ENCODE data around the gene ADD2. TPM values are rescaled to one million over a fixed set of nuclear protein-coding genes. Genes with fewer than 3 reads are reported as not detected.

The ADD2 gene
- polyA plus RNA-seq (2013, experiment 1 of 2), result 84.4 TPM
- polyA plus RNA-seq (2013, experiment 2 of 2), result 88.1 TPM

- Histone ChIP-seq H3K27ac (ENCODE audit: low read depth, low read length) (peak within 1 kb of the TSS; percentile 94), H3K9me3 (ENCODE audit: insufficient read depth, low read depth, low read length) (no peaks in the 10 kb centered on the region), H3K4me3 (ENCODE audit: low read length) (peak within 1 kb of the TSS; percentile 80), H3K36me3 (ENCODE audit: insufficient read depth, low read length) (no peaks in the 10 kb centered on the region), H3K4me1 (ENCODE audit: insufficient read depth, low read length) (peaks cover 33% of the 10 kb centered on the region), H3K27me3 (ENCODE audit: insufficient read depth, low read length) (no peaks in the 10 kb centered on the region; the same call in 1 of the 2 replicates), H3K9ac (ENCODE audit: low read depth, low read length) (peak within 1 kb of the TSS; percentile 95)
- WGBS, result under 1% methylated on average over 53 of the region's 74 CpGs
Measured at GRCh38 chr2:70767699-70768589, at the start of gene ADD2. ADD2 (minus strand) TSS chr2:70768200; CDS start chr2:70706408, 61,792 bp downstream.

- no peak overlapping the region for H3K4me3 ChIP-seq (ENCODE audit: low read length)
- no peaks in the 10 kb centered on the region for H3K4me1 ChIP-seq (ENCODE audit: insufficient read depth, low read length)
- H3K36me3 ChIP-seq (ENCODE audit: insufficient read depth, low read length), result no peaks in the 10 kb centered on the region
- 96% methylated on average over 3 of the region's 3 CpGs for WGBS
- no peaks in the 10 kb centered on the region for H3K9me3 ChIP-seq (ENCODE audit: insufficient read depth, low read depth, low read length)
- peaks cover 4% of the 10 kb centered on the region; the same call in 1 of the 2 replicates for H3K27me3 ChIP-seq (ENCODE audit: insufficient read depth, low read length)
- H3K27ac ChIP-seq (ENCODE audit: low read depth, low read length), result no peak overlapping the region
- H3K9ac ChIP-seq (ENCODE audit: low read depth, low read length), result no peak overlapping the region
Measured at GRCh38 chr2:70817284-70817954, 49.4 kb upstream of the ADD2 start.

- Histone ChIP-seq H3K27ac (ENCODE audit: low read depth, low read length) (no peak overlapping the region), H3K9me3 (ENCODE audit: insufficient read depth, low read depth, low read length) (no peaks in the 10 kb centered on the region), H3K36me3 (ENCODE audit: insufficient read depth, low read length) (no peaks in the 10 kb centered on the region), H3K4me3 (ENCODE audit: low read length) (no peak overlapping the region), H3K9ac (ENCODE audit: low read depth, low read length) (no peak overlapping the region), H3K4me1 (ENCODE audit: insufficient read depth, low read length) (no peaks in the 10 kb centered on the region), H3K27me3 (ENCODE audit: insufficient read depth, low read length) (peaks cover 10% of the 10 kb centered on the region; the same call in 1 of the 2 replicates)
- 89% methylated on average over 5 of the region's 5 CpGs for WGBS
Measured at GRCh38 chr2:70816726-70817125, 48.7 kb upstream of the ADD2 start.

DNA sequence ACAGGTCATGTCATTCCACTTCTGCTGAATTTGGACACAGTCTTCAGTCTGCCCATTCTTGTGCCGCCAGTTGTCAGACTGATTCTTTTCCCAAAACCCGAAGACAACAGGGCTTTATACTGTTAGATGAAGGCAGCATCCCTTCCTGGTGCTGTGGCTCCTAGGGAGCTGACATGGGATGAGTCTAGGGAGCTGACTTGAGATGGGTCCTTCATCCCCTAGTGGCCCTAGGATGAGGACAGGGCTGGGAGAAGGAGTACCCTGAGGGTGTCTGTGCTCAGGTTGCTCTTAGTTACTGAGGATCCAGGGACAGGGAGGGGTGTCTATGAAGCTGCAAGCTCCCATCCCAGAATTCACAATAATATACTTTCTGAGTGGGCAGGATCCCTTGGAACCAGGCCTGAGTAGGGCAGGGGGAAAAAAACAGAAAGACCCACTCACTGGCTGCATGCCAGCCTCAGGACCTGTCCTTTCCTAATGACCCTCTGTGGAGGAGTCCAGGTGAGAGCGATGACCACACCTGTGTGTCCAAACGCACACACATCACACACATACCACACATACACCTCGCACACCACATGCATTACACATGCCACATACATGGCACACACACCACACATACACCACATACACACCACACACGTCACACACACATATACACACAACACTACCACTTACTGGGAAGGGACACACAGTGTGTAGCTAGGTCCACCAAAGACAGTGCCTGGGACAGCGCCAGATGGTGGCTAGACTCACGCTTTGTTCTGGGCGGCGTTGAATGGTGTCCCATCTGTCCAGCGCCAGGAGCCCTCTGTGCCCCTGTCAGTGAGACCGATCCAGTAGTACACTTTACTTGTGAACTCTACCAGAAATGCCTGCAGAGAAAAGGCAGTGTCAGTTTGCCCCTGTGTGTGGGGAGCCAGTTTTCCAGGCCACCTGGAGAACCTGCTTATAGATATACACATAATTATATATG is 41.3 kb upstream of the ADD2 start:
- no peaks in the 10 kb centered on the region for H3K36me3 ChIP-seq (ENCODE audit: insufficient read depth, low read length)
- H3K27ac ChIP-seq (ENCODE audit: low read depth, low read length), result no peak overlapping the region
- H3K9ac ChIP-seq (ENCODE audit: low read depth, low read length), result no peak overlapping the region
- H3K4me3 ChIP-seq (ENCODE audit: low read length), result no peak overlapping the region
- H3K9me3 ChIP-seq (ENCODE audit: insufficient read depth, low read depth, low read length), result no peaks in the 10 kb centered on the region
- H3K27me3 ChIP-seq (ENCODE audit: insufficient read depth, low read length), result peaks cover 7% of the 10 kb centered on the region; the same call in 1 of the 2 replicates
- 94% methylated on average over 12 of the region's 12 CpGs for WGBS
- H3K4me1 ChIP-seq (ENCODE audit: insufficient read depth, low read length), result no peaks in the 10 kb centered on the region

- no peaks in the 10 kb centered on the region for H3K36me3 ChIP-seq (ENCODE audit: insufficient read depth, low read length)
- peaks cover 7% of the 10 kb centered on the region; the same call in 1 of the 2 replicates for H3K27me3 ChIP-seq (ENCODE audit: insufficient read depth, low read length)
- H3K9ac ChIP-seq (ENCODE audit: low read depth, low read length), result no peak overlapping the region
- H3K4me3 ChIP-seq (ENCODE audit: low read length), result no peak overlapping the region
- no peaks in the 10 kb centered on the region for H3K9me3 ChIP-seq (ENCODE audit: insufficient read depth, low read depth, low read length)
- no peaks in the 10 kb centered on the region for H3K4me1 ChIP-seq (ENCODE audit: insufficient read depth, low read length)
- 89% methylated on average over 4 of the region's 4 CpGs for WGBS
- no peak overlapping the region for H3K27ac ChIP-seq (ENCODE audit: low read depth, low read length)
Measured at GRCh38 chr2:70807828-70808118, 39.8 kb upstream of the ADD2 start.

GRCh38 chr2:70807102-70807827 is 39.3 kb upstream of the ADD2 start:
- no peaks in the 10 kb centered on the region for H3K9me3 ChIP-seq (ENCODE audit: insufficient read depth, low read depth, low read length)
- no peak overlapping the region for H3K9ac ChIP-seq (ENCODE audit: low read depth, low read length)
- no peak overlapping the region for H3K27ac ChIP-seq (ENCODE audit: low read depth, low read length)
- 93% methylated on average over 6 of the region's 6 CpGs for WGBS
- H3K36me3 ChIP-seq (ENCODE audit: insufficient read depth, low read length), result no peaks in the 10 kb centered on the region
- 0 out of 2 replicates have a peak, but pooled peaks cover 4% of the 10 kb centered on the region for H3K27me3 ChIP-seq (ENCODE audit: insufficient read depth, low read length)
- no peak overlapping the region for H3K4me3 ChIP-seq (ENCODE audit: low read length)
- H3K4me1 ChIP-seq (ENCODE audit: insufficient read depth, low read length), result no peaks in the 10 kb centered on the region

DNA sequence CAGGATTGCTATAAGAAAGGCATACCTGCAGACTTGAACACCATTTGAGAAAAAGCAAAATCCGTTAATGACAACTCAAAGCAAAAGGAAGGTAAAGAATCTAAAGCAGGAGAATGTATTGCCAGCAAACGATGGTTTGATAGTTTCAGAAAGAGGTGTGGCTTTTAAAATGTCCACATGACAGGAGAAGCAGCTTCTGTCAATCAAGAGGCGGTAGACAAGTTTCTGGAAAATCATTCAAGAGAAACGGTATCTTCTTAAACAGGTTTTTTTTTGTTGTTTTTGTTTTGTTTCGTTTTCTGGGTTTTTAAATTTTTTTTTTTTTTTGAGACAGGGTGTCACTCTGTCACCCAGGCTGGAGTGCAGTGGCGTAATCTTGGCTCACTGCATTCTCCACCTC is 38.6 kb upstream of the ADD2 start:
- H3K9ac ChIP-seq (ENCODE audit: low read depth, low read length), result no peak overlapping the region
- no peak overlapping the region for H3K4me3 ChIP-seq (ENCODE audit: low read length)
- no peak overlapping the region for H3K27ac ChIP-seq (ENCODE audit: low read depth, low read length)
- no peaks in the 10 kb centered on the region for H3K4me1 ChIP-seq (ENCODE audit: insufficient read depth, low read length)
- H3K27me3 ChIP-seq (ENCODE audit: insufficient read depth, low read length), result peaks cover 4% of the 10 kb centered on the region; the same call in 1 of the 2 replicates
- no peaks in the 10 kb centered on the region for H3K9me3 ChIP-seq (ENCODE audit: insufficient read depth, low read depth, low read length)
- WGBS, result 89% methylated on average over 6 of the region's 6 CpGs
- H3K36me3 ChIP-seq (ENCODE audit: insufficient read depth, low read length), result no peaks in the 10 kb centered on the region

DNA sequence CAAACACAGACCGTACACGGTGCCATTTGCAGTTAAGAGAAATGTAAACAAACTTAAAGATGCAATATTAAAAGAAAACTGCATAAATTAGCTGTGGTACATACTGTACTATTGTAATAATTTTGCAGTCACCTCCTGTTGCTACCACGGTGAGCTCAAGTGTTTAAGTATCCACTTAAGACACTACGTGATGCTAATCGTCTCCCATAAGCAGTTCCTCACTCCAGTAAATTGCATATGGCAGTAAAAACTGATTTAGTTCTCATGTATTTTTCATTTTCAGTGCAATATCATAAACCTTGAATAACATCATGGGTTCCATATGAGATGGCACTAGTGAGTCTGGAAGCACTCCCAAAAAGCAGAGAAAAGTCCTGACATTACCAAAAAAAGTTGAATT is 38.0 kb upstream of the ADD2 start:
- Histone ChIP-seq H3K27ac (ENCODE audit: low read depth, low read length) (no peak overlapping the region), H3K9me3 (ENCODE audit: insufficient read depth, low read depth, low read length) (no peaks in the 10 kb centered on the region), H3K36me3 (ENCODE audit: insufficient read depth, low read length) (no peaks in the 10 kb centered on the region), H3K4me3 (ENCODE audit: low read length) (no peak overlapping the region), H3K4me1 (ENCODE audit: insufficient read depth, low read length) (no peaks in the 10 kb centered on the region), H3K9ac (ENCODE audit: low read depth, low read length) (no peak overlapping the region), H3K27me3 (ENCODE audit: insufficient read depth, low read length) (peaks cover 10% of the 10 kb centered on the region; the same call in 1 of the 2 replicates)
- WGBS, result 93% methylated on average over 3 of the region's 5 CpGs

- WGBS, result 79% methylated on average over 10 of the region's 10 CpGs
- no peaks in the 10 kb centered on the region for H3K36me3 ChIP-seq (ENCODE audit: insufficient read depth, low read length)
- no peak overlapping the region for H3K9ac ChIP-seq (ENCODE audit: low read depth, low read length)
- H3K4me3 ChIP-seq (ENCODE audit: low read length), result no peak overlapping the region
- H3K27me3 ChIP-seq (ENCODE audit: insufficient read depth, low read length), result peaks cover 13% of the 10 kb centered on the region; the same call in 1 of the 2 replicates
- no peaks in the 10 kb centered on the region for H3K4me1 ChIP-seq (ENCODE audit: insufficient read depth, low read length)
- H3K9me3 ChIP-seq (ENCODE audit: insufficient read depth, low read depth, low read length), result peaks cover 8% of the 10 kb centered on the region; the same call in 1 of the 2 replicates
- no peak overlapping the region for H3K27ac ChIP-seq (ENCODE audit: low read depth, low read length)
Measured at GRCh38 chr2:70801607-70802263, 33.7 kb upstream of the ADD2 start.

DNA sequence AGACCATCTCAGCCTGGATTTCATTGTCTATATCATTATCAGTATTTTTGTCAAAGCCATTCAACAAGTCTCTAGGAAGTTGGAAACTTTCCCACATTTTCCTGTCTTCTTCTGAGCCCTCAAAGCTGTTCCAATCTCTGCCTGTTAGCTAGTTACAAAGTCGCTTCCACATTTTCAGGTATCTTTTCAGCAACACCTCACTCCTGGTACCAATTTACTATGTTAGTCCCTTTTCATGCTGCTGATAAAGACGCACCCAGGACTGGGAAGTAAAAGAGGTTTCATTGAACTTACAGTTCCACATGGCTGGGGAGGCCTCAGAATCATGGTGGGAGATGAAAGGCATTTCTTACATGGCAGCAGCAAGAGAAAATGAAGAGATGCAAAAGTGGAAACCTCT is 31.7 kb upstream of the ADD2 start:
- Histone ChIP-seq H3K27me3 (ENCODE audit: insufficient read depth, low read length) (peaks cover 26% of the 10 kb centered on the region), H3K36me3 (ENCODE audit: insufficient read depth, low read length) (no peaks in the 10 kb centered on the region), H3K4me3 (ENCODE audit: low read length) (no peak overlapping the region), H3K9ac (ENCODE audit: low read depth, low read length) (no peak overlapping the region), H3K4me1 (ENCODE audit: insufficient read depth, low read length) (peaks cover 4% of the 10 kb centered on the region; the same call in 1 of the 2 replicates), H3K9me3 (ENCODE audit: insufficient read depth, low read depth, low read length) (peaks cover 8% of the 10 kb centered on the region; the same call in 1 of the 2 replicates), H3K27ac (ENCODE audit: low read depth, low read length) (no peak overlapping the region)
- 92% methylated on average over 2 of the region's 2 CpGs for WGBS

Data from HUES64 (cell line).